RCC 7860 (cell line): ENCODE measurements around the gene SLC6A7.

Experiments used
- DNase-seq: peaks from one replicate; pipeline ENCODE4 v3.0.0-alpha.2; 2015; ENCODE audit warnings: low spot score
- FAIRE-seq: peaks from 2 replicates; lab custom pipeline; 2012; peaks lifted over from hg19 to GRCh38; lab: Jason Lieb, UNC

Gene SLC6A7

GRCh38 chr5:150255659-150256409 lies 66.0 kb downstream of the SLC6A7 start:
- FAIRE-seq: no peak
- no peak for DNase-seq

GRCh38 chr5:150256410-150257064 lies 66.7 kb downstream of the SLC6A7 start:
- no peak for DNase-seq

GRCh38 chr5:150257424-150257823 lies 67.6 kb downstream of the SLC6A7 start:
- FAIRE-seq: no peak

More at GRCh38 chr5:150256410-150257064, 66.7 kb downstream of the SLC6A7 start:
- no peak for FAIRE-seq

GRCh38 chr5:150258130-150258529 lies 68.3 kb downstream of the SLC6A7 start:
- no peak for DNase-seq
- FAIRE-seq: no peak

More at GRCh38 chr5:150257424-150257823, 67.6 kb downstream of the SLC6A7 start:
- no peak for DNase-seq
